Stimulated activated CD8-positive, alpha-beta memory T cell treated with anti-CD3 and anti-CD28 coated beads, Interleukin-15, amount 100 ng/mL, for 4 hours (primary cell): ENCODE results near the gene PTPRG.

Experiments
- DNase-seq, 2 donors: peaks; one replicate each; pipeline ENCODE4 v3.0.0-alpha.2; 2020; ENCODE audit warnings: low read depth in 2 of 2

PTPRG gene

DNA sequence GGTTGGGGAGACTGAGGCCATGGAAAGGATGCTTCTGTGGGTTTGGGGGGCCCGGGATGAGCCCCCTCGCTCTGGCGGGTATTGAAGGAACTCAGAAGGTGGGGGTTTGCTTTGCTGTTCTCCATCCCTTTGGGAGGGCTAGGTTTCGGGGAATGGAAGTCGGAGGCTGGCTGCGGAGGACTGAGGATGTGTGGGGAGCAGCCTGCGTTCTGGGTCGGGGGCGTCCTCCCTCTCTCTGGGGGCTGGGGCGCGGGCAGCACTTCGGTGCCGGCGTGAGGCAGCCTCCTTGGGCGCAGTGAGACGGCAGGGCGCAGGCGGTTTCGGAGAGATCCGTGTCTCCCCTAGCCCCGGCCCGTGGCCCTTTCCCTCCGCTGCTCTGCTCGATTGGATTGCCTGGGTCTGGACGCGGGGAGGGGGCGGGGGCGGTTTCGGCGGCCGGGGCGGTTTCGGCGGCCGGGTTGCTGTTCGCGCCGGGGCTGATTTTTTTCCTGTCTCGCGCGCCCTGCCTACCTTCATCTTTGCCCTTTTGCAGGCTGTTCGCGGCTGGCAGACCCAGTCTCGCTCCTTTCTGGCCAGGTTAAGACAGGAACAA, 1.4 kb downstream of the PTPRG start:
- no peak for DNase-seq

DNA sequence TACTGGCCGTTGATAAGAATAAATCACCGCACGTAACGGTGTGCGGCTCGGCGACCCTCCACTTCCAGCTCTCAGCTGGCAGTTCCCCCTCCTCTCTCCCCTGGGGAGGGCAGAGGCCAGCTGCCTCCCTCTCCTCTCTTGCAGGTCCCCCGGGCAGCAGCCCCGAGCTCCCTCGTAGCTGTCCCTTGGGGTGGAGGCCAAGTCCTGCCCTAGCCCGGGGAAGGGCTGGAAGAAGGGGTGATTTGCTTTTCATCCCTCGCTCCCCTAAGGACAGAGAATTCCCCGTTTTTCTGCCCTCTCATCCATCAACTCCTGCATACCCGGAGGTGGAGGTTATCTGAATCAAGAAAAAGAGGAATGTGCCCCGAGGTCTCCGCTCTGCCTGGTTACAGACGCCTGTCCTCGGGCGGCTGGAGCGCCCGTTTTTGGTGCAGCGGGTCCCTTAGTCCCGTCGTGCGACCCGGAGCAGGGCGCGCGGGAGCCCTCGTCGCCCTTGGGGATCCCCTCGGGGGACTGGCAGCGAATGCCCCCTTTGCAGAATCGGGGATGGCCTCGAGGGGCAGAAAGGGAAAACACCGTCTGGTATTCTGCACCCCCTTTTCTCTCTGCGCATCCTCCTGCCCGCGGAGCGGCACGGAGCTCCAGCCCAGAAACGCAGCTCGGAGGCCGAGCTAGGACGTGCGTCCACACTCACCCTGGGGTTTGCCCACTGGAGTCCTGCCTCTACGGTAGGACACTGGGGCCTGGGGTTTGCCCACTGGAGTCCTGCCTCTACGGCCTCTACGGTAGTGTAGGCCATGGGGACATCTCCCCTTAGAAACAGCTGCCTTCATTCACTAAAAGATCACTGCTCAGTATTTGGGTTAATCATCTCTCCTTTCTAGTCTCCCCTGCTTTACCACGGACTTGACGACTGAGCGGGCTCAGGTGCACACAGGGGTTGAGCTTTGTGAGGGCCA, 2.2 kb downstream of the PTPRG start:
- no peak for DNase-seq

DNA sequence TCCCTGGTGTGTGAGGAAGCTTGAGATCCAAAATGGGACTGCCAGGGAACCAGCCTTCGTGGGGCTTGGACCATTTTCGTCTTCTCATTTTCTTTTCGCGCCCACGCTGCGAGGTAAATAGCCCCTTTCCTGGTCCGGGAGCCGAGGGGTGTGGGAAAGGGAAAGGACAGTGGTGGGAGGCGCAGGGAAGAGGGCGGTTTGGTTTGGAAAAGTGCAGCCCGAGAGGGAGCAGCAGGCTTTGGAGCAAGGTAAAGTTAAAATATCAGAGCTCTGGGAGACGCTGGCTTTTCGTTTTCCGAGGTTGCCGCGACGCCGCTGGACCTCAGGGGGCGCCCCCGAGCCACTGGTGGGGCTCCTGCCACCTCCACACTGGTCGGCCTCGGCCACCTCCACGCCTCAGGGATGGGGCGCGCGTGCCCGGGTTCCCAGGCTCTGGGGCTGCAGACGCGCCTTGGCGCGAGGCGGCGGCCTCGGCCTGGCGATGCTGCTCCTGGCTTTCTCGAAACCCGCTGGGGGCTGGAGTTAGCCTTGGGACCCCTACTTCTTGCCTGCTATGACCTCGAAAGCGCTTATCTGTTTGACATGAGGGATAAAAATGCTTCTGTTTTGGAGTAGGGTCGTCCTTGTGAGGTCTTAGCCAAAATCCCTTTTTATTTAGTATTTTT, 3.2 kb downstream of the PTPRG start:
- no peak for DNase-seq

DNA sequence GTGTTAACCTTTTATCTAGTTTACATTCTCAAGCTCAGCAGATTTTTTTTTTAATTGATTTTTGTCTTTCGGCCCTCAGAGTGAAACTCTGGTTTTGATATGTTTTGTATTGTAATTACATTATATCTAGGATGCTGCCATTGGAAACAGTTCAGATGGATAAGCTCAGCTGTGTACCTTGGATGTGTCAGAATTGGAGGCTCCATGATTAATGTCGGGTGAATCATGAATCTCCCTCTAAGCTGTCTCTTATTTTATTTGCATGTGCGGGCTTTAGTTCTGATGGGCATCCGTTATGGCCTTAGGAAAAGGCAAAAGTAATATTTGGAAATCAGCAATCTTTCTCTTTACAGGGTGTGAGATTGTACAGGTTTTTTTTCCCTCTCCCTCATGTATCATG, 4.2 kb downstream of the PTPRG start:
- DNase-seq: no peak

DNA sequence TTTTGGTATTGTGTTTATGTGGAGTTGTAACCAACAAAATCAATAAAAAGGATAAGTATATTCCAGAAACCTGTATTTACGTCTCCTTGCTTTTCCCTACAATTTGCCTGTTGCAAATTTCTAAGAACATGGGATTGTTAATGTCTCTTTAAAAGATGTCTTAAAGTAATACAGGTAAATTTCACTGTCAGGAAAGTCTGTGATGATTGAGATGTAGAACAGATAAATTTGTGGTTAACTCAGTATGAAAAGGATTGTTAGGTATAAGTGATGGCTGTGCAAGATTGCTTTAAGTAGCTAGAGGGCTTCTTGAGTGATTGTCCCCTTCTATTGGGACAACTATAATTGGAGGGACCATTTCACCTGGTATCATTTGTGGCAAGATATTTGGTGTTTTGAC, 6.8 kb downstream of the PTPRG start:
- DNase-seq: no peak

DNA sequence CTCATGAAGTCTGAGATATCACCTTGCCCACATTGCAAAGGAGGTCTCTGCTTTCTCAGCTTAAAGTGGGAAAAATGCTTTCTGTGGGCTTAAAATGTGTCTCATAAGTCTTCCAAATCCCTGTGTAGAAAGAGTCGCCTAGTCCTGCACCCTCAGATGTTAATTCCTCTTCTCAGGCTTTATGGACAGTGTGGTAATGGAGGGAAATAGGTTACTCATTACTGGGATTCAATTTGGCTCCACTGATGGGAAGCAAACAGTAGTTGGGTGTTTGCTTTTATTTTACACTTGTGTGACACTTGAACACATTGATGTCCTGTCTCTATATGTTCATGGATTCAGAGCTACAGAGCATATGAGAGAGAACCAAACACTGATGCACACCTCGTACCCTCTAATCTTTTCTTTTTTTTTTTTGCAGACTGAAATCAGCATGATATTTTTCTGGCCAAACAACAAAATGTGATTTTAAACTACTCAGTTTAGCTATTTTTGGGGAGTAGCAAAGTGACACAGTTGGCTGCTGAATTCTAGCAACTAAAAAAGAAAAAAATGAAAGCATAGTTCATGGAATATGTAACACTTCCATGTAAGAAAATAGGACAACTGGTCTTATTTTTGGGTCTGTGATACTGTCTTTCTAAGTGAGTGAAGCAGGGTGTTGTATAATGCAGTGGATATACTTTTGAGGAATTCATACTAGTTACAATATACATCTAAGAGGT, 8.6 kb downstream of the PTPRG start:
- DNase-seq: no peak

DNA sequence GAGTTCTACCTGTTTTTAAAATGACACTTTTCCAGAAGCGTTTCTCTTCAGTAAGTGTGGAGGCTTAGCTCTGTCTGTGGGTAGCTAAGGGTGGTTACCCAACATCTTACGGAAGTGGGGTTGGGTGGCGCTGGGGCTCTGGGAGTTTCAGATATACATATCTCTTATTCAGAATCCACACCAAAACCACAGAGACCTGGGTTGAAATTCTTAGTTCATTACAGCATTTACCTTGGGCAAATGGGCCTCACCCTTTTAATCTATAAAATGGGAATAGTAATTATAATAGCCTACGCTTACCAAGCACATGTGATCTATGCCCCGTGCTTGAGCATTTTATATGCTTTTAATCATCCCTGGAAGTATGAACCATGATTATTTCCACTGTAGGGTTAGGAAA, 9.4 kb downstream of the PTPRG start:
- no peak for DNase-seq

DNA sequence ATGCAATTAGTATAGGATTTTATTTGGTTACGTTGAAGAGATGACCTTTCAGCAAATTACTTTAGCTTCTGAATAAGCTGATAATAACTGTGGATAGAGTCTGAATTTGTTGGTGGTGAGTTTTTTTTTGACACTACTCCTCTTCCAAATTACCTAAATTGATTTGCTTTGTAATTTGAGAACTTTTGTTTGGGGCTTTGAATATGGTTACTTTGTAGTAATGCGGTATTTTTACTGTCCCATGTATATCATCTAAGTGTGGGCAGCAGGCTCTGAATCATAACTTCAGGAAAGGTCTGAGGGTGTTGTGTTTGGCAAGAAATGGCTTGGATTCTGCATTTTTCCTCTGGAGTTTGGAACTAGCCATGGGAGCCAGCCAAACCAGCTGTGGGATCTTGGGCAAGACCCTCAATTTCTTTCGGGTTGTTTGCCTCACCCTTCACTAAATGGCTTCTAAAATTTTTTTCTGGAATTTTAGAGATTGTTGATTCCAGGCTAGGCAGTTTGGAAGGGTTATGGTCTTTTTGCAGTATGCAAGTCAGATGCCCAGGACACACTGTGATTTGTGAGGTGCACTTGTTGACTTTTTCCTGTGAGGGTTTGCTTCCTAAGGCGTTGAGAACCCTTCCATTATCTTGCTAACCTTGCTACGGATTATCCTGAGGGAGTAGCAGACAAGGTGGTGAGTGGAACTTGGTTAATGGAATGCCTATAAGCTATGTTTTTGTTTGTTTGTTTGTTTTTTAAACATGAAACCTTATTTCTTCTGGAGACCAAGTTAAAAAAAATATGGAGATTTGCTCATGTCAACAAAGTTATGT, 10.4 kb downstream of the PTPRG start:
- no peak for DNase-seq

DNA sequence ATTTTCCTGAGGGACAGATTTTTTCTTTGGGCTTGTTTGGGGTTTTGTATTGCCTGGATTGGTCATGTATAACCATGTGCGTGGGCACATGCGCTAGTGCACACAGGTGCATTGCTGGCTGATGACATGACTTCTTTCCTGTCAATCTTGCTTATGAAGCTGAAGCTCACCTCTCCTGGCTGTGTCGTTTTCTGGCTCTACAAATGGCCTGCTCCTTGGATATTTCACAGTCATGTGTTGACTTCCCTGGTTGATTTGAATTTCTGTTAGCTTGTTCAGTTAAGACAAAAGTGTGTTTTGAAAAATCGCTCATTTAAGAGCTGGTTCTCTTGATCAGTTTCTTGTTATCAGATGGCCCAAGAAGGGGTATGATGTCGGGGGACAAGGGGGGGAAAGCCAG, 11.5 kb downstream of the PTPRG start:
- no peak for DNase-seq

DNA sequence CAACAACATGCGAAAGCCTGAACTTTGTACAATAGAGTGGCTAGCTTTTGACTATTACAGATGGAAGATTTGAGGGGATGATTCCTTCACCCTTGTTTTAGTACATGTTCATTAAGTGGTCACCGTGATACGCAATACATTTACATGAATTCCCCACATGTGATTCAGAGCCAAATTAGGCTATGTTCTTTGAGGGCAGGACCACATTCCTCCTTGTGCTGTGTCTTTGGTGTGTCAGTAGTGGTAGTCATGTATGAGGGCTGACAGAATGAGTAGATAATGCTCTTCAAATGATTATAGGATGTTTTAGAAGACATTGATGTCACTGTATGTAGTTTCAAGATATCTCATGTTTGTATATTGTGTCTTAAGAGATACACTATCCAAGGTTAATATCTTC, 12.1 kb downstream of the PTPRG start:
- no peak for DNase-seq

DNA sequence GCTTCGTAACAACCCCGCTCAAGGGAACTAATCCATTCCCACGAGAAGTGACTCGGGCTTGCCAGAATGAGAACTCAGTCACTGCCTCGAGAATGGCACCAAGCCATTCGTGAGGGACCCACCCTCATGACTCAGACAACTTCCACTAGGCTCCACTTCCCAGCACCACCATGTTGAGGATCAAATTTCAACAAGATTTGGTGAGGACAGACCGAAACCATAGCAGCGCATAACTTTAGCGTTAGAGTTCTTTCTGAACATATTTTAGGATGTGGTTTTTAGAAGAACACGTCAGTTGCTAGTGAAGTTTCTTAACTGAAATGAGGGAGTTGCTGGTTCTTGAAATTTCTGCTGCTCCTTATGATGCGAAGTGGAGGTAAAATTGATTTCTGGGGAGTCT, 13.5 kb downstream of the PTPRG start:
- no peak for DNase-seq

DNA sequence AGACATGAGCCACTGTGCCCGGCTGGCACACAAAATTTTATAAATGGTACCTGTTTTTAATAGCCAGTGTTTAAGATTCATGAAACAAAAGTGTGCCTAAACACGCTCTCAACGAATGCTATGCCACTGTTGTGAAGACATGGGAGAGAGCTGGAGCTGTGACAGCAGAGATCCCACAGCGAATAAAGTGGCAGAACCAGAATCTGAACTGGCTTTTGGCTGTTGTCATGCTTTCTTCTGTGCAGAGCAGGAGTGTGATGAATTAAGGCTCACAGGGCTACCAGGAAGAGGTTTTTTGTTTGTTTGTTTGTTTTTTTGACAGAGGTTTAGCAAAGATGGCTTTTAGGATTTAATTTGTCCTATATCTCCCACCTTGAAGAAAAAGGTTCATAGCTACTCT, 14.5 kb downstream of the PTPRG start:
- DNase-seq: no peak

DNA sequence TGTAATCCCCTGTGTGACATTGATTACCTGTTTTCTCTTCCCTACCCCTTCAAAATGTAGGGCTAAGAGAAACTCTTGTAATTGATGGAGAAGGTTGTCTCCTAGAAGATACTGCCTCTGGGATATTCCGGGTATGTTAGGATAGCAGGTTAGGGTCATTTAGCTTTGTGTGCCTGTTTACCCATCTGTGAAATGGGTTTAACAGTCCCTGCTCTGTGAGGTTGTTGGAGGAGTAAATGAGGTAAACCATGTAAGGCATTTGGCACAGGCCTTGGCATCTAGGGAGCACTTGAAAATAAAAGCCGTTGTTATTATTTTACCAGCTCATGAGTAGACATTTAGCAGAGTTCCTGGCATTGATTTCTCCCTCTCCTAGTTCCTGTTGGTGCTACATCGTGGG, 16.4 kb downstream of the PTPRG start:
- no peak for DNase-seq

DNA sequence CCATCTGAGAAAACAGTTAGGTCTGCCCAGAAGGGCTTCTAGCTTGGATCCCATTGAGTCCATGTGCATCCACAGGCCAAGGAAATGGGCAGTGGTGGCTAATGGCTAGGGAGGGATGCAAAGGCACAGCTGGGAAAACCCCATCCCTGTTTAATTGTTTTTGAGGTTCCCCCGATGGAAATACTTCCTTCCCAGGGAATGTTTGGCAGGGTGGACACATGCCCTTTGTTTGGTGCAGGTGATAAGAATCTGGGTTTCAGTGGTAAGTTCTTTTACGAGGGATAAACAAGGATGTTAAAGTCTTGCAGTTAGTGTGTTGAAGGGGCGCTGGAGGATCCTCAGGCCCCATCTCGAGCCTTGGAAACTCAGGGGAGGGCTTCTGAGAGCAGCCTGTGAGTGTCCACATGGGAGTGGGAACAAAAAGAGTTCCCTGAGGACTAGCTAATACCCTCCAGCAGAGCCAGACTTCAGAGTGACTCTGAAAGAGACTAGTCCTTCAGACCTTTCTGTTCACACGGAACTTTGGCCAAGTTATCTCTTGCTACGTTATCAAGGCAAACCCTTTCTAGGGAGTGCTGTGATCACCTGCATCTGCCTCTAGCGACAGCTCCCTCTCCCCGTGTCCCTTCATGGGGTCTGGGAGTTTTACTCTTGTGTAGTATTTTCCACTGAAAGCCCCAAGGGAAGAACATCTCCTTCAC, 17.4 kb downstream of the PTPRG start:
- no peak for DNase-seq

DNA sequence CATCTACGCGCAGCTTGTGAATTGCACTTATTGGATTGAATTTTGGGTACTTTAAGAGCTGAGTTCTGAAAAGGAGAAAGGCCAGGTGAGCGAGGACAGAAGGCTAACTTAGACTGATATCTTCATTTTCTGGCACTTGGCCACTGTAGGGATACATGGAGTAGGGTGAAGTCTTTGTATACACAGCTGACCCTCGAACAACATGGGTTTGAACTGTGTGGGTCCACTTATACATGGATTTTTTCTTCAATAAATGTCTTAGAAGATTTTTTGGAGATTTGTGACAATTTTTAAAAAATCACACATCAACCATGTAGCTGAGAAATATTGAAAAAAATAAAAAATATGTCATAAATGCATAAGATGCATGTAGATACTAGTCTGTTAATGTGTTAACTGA, 18.3 kb downstream of the PTPRG start:
- DNase-seq: no peak

DNA sequence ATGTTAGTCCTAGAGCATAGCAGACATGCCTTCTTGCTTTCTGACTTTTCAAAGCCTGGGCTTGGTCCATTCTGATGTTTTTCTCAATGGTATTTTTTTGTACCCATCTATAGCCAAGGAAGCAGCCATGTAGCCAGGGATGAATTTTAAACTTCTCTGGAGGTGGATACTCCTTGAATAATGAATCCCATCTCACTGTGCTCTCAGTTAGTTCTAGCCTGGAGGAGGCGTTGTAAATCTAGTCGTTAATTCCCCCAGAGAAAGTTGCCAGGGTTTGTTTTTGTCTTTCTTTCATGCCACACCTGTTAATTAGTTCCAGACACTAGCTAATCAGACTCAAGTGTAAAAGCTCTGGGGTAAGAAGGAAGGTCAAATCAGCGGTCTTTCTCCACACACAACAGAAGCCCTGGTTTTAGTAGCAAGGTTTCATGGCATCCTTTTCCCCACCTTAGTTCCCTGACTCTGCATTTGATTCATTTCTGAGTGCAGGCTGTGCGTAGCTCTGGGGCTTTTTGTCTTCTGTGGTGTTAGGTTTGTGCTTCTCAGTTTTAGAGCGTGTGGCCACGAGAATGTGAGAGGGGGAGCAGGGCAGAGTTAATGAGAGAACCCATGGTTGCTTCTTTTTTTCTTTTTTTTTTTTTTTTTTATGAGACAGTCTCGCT, 19.7 kb downstream of the PTPRG start:
- DNase-seq: no peak

DNA sequence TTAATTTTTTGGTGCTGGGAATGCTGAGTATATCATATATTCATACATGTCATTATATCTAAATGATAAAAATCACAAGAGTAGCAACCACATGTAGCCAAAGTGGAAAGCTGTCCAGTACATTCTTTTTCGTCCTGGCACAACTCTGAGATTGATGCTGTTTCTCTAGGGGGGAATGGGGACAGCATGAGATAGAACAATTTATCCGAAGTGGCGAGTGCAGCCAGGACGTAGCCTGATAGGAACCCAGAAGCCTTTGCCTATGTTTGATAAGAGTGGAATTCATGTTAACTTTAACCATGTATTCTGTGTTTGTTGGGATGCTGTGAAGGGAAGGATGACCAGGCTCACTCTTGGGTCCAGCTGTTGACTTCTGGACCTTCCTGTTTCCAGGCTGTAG, 20.9 kb downstream of the PTPRG start:
- no peak for DNase-seq

DNA sequence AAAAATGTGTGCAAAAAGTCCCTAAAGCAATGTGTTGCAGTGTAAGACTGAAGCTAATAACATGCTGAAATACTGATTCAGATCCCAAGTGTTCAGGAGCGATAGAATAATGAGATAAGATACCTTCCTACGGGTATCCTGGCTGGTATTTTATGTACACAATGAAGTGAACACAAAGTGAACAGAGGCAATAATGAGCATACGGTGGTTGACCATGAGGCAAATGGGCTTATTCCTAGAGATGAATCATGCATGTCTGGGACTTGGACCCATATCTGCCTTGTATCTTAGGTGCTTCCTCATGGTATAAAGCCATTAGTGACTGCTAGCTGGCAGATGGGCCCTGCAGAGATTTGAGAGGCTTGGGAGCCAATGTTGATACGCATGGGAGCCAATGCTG, 21.5 kb downstream of the PTPRG start:
- DNase-seq: no peak

DNA sequence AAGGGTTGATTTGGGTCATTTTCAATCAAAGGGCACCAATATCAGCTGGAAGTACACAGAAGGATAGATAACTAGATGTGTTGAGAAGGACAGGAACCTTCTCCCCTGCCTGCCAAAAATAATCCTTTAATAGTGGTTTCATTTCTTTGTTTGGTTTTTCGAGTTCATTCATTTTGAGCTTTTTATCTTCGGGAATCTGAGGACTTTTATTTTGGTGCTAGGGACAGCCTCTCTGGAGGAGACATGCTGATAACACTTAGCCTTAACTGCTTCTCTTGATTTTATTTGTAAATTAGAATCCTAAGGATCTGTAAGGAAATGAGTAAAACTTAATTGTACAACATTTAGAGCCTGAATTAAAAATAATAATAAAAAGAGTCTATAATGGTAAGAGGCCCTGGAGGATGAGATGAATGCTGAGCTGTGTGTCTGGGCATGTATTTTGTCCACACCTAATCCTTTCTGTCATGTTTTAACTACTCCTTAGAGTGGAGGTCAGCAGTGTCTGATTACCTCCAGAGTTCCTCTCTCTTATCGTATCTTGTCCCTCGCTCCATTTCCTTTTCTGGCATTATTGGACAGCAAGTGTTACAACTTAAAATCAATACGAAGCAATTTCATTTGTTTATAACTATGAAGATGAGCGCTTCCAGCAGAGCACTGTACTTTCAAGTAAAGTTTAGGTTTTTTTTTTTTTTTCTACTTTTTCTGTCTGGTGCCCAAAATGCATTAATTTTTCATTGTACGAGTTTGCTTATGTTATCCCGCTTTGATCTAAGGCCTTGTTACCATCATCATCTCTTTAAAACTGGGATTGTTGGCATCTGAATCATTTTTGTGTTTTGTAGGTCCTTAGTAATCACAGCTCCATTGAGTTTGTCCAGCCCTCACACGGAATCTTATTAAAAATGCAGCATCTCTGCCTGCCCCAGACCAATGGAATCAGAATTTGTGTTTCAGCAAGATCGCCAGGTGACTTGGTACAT, 22.8 kb downstream of the PTPRG start:
- DNase-seq: no peak
